Left cardiac atrium (tissue), 4 donors: ENCODE results near the gene SYT15. TPM values are rescaled to one million over a fixed set of nuclear protein-coding genes. Genes with fewer than 3 reads are reported as not detected.

Experiments used
- ATAC-seq, 2 donors: fragments of 200-7000 bp; cut with Tn5 transposase; one replicate each; pipeline ENCODE4 v1.9.1; 2020; ENCODE audit warnings: mild to moderate bottlenecking in 2 of 2, moderate library complexity in 2 of 2
- DNase-seq: peaks from one replicate; pipeline ENCODE4 v3.0.0-alpha.2; 2020
- intact Hi-C, 2 donors: fragments of 100-400 bp; cut with DNase I; formaldehyde crosslinking; loops; one replicate each; pipeline versions ENCODE4 v1.14.1 to v1.15.1; 2022 to 2023
- total RNA-seq, 2 donors: library from RNA; stranded (reverse); fragmentation: NEBNext Ultra II Directional; extraction: Animal tissue kit (Norgen Biotek cat#: 25700); gene quantifications; one replicate each; pipeline ENCODE4 v1.2.1, GENCODE V29; 2021
- donor health status: DM: no; HTN: yes; CAD: no.
- donor health status: DM: no; HTN: yes; CAD: no; lungs with severe emphysema.
- donor health status: DM: yes; HTN: yes; CAD: no.
- donor health status: Dilated cardiomyopathy.

Gene SYT15
- total RNA-seq, 2 donors from 2014 or later: 4.6 to 4.9 TPM

DNA sequence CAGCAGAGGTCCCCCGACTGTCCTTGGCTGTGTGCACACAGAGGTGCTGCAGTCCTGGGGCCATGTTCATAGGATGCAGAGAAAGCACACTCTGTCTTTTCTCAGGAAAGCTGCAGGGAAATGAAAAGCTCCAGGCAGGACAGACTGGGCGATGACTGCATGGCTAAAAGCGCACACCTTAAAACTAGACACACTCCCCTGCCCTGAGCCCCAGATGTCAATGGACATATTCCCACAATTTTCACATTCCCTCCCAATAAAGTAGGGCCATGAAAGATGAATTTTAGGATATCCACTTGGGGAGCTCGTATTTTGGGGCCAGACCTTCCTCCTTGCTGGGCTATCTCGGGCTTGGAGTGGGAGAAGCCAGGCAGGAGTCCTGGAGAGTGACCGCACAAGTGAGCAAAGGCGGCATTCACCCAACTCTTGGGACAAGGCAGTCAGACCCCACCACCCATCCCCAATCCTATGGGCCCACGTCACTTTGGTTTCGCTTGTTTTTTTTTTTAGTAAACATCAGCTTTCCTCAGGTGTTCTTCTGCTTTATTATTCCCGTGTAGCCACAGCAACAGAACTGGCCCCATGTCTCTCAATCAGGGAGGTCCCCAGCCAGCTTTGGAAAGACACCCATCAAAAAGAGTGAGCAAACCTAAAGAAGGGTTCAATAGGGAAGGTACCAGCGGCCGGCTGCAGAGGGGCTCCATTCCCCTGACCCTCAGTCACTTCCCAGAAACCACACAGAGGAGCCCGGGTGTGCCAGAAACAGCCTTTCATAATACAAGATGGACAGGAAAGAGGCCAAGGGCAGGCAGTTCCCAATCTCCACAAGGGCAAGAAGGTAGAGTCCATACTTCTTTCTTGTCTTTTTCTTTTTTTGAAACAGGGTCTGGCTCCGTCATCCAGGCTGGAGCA is 35.2 kb upstream of the SYT15 start:
- peak; percentile 18 for DNase-seq
- ATAC-seq: no peak
- intact Hi-C loops: no loop called here

DNA sequence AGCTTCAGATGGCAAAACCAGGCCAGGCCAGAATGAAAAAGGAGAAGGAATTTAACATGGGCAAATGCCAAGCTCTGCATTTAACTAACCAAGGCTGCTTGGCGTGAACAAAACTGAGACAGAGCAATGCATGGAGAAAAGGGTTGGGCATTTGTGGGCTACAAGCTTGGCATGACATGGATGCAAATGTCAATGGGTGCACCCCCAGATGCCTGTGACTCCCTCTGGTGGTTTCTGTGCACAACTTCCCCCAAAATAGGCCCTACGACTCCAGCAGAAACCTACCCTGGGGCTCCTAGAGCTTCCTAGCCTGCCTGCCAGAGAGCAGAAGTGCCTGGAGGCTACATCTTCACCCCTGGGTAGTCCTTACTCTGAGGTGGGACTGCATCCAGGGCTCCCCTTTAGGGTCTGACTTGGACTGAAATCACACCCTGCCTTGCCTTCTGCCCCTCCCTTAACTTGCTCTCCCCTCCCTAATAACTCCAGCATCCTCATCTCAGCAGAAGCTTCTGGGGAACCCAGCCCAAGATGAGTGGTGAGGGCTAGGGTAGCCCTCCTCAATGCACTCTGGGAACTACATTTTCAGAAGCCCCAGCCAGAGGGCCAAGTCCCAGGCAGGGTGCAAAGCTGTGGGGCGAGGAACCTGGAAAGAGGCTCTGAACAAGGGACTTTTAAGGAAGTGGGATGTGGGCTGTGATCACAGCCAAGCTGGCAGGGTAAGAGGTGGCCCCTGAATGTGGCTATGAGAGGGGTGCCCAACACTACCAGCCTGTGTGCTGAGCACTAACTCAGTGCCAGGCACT is 33.7 kb upstream of the SYT15 start:
- ATAC-seq (no peak), DNase-seq (peak; percentile 9)
- intact Hi-C loops: no loop called here

DNA sequence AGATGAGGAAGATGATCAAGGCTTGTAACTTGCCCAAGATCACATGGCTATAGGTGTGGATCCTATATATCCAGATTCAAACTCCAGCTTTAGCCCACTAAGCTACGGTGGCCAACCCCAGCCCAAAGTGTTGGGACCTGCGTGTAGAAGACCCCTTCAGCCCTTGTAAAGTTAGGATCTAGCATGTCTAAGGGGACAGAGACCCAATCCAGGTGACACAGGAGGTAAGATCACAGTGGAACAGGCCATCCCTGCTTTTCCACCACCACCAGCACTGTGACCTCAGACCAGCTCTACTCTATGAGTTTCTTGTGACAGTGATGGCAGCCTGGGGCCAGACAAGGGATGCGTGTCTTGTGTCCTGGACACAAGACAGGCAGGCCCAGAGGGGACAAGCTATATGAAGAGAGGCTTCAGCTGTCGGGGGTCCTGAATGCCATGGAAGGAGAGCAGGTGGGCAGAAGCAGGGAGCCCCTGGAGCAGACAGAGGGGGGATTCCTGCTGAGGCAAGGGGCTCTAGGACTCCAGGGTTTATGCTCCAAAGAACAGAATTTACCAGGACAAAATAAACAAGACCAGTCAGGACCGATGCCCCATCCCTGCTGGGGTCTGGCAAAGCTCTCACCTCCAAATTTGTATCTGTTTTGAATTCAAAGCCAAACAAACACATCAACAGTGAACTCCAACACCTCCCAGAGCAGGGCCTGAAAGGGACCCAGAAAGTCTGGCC is 32.9 kb upstream of the SYT15 start:
- intact Hi-C loops: no loop called here
- ATAC-seq (no peak), DNase-seq (peak; percentile 5)

DNA sequence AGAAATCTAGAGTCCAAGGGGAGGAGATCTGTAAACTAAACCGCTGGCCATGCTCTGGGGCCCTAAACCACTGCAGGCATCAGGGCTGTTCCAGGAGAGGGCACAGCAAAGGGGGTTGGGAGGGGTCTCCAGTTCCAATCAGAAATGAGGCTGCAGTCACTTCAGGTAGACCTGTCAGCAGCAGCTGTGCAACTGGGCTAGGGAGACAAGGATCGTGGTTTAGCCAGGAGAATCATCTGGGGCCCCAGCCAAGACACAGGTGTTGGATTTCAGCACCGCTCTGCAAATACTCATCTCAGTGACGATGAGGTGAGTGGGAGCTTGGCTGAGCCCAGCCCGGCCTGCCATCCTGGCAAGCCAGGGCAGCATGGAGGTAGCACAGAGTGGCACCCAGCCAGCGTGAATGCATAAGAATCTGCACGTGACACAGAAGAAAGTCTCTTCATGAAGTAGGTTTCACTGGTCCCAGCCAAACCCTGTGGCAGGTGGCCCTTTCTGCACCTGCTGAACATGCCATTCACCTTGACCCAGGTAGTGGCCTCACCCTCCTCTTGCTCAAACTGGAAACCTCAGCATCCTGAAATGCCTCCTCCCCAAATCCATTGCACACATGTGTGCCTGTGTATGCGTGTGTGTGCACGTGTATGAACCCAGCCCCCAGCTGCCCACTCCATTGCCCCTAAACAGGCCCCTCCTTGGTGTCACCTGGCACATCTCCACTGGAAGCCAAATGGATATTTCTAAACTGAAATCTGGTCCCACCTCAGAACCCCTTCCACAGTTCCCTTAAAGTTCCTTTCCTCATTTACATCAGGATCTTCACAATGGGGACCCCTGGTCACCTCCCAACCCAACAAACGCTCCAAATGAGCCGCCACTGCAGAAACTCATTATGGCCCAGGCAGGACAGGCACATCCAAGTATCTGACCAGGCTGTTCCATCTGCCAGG is 32.1 kb upstream of the SYT15 start:
- ATAC-seq (no peak), DNase-seq (peak; percentile 26)
- intact Hi-C loops: no loop called here

DNA sequence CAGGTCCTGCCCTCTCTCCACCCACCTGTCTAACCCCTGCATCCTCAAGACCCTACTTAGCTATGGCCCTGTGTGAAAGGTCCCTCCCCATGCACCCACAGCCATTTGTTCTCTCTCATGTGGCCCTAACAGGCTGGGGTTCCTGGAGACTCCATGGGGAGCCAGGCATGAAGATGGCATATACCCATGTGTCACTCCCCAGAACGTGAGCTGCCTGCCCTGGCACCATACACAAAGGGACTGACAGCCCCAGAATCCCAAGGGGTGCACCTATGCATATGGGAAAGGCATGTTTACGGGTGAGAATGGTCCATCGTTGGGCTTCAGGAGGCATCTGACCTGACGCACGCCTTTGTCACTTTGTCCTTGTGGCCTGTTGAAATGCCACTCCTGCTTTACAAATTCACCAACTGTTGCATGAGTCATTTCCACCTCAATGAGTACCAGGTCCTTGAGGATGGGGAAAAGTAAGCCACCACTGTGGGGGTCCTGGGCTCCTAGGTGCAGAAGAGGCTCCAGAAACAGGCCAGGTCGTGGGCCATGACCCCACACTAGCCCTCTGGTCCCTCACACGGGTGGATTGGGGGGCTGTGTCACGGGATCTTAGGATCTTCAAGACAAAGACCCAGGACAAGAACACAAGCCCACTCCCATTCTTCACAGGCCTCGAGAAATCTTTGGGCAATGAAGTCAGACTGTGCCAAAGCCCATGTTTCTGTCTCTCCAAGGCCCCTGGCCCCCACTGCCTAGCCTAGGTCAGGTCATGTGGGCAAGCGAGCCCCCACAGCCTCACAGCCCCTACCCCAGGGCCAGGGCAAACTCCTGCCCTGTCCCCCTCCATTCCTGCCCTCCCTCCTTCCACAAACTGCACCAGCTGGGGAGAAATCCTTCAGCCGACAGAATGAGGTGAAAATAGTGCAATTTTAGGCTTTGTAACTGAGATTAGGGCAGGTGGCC is 31.1 kb upstream of the SYT15 start:
- ATAC-seq: no peak
- intact Hi-C loops: no loop called here
- DNase-seq: no peak

DNA sequence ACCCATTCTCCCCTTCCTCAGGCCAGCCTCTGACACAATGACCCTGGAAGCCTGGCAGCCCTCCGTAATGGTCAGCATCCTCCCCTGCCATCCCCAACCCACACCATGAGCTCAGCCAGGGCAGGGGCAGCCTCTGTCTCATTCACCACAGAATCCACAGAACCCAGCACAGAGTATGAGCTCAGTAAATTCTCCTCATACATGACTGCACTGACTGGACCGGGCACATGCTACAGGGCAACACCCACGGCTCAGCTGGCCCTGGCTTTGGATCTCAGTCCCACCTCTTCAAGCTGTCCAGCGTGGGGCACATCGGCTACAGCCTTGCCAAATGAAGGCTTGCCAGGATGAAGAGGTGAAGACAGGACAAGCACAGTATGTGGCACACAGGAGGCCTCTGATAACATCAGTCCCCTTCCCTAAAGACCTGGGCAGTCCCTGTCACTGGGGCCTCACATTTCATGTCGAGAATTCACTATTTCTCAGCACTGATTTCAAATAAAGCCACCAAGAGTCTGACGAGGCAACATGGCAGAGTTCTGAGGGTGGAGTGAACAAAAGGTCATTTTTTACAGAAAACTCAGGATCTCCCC is 30.3 kb upstream of the SYT15 start:
- peak in 1 of 2 donors; percentile 23 for ATAC-seq
- DNase-seq: no peak
- intact Hi-C loops: no loop called here

DNA sequence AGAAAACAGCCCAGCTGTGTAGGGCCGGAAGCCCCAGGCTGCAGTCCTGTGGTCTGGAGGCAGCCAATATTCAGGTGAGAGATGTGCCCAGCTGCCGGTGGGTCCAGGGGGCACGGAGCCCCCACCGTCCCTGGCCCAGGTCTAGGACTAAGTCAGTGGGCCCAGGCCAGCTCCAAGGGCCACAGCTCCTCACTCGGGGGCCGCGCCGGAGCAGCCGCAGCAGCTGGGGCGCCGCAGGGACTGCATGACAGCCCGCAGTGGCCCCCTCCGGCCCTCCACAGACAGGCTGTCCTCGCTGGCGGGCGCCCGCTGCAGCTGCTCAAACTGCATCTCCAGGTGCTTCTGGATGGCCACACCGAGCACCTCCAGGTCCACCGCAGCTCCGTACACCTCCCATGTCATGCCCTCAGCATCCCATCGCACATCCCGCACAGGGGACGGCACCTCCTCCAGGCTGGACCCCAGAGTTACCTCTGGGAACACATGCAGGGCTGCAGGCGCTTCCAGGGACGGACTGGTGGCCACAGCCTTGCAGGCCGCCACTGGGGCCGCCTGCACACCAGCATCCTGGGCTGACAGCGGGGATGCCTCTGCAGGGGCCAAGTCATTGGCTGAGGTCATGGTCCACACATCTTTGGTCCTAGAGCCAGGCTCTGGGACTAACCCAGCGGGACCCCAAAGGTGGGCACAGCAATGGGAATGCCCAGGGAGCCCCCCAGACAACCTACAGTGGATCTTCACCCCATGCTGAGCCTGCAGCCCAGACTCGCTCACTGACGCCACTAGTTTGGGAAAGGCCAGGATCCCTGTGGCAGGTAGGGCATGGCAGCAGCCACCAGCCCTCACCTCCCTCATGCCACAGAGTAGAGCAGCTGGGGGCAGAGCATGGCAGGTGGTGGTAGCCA is 29.5 kb upstream of the SYT15 start:
- ATAC-seq: no peak
- intact Hi-C loops: no loop called here
- peak; percentile 11 for DNase-seq

DNA sequence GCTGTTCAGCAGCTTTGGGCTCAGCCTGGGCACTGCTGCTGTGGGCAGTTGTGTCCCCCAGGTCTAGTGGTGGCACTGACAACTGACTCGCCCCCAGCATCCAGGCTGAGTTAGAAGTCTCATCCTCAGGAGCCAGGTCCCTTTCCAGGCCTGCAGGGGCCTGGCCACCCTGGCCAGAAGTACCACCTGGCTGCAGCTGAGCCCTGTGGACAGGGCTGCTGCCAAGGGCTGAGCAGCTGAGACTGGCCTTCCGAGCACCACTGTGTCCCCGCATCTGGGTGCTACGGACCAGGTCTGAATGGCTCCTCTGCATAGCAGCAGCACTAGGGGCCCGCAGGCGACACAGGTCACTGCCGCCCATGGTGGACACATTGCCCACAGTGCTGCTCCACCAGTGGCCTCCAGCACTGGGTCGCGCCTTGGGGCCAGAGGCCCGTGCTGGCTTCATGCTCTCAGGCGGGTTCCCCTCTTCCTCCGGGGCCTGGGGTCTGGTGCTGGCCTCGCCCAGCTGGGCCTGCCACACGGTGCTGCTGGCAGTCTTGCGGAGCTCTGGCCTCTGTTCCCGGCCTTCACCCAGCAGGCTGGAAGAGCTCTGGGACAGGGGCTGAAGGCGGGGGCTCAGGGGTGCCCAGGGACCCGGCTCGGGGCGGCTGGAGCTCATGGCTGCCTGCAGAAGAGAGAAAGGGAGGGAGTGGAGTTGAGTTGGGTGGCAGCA is 28.7 kb upstream of the SYT15 start:
- intact Hi-C loops: no loop called here

DNA sequence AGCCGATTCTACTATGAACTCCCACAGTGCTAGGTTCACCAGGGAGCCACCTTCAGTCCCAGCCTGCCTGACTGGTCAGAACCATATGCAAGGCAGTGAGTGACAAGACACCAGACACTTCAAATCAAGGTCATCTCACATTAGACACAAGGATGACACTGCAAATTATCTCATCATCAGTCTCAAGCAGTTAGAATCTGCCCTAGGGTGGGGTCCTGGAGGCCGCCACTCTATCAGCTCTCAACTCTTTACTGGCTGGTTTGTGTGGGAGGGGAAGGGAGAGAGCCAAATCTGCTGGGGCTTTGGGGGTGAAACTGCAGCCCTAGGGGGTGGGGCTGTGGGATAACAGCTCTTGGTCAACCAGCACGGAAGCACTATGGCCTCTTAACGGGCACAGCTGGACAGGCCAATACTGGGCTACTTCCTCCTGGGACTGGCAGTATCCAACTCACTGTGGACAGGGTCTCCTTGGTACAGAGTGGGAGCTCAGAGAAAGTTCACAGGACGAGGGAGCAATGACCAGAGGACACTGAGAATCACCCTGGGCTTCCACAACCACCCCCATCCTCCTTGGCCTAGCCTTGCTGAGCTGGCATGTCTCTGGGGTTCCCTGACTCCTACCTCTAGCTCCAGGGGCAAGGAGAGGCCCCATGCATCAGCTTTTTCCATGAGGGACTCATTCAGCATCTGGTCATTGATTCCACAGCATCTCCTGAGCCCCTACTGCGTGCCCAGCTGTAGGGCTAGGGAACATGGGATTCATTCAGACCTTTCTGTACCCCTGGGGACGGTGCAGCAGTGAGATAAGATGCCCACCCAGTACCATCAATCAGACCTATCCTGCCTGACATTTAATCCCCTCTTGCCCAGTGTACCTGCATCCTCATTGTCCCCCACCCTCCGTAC is 27.9 kb upstream of the SYT15 start:
- intact Hi-C loops: no loop called here
- DNase-seq: peak; percentile 11
- ATAC-seq: no peak

More for the DNA sequence above, 28.7 kb upstream of the SYT15 start:
- DNase-seq: peak; percentile 23
- ATAC-seq: no peak

DNA sequence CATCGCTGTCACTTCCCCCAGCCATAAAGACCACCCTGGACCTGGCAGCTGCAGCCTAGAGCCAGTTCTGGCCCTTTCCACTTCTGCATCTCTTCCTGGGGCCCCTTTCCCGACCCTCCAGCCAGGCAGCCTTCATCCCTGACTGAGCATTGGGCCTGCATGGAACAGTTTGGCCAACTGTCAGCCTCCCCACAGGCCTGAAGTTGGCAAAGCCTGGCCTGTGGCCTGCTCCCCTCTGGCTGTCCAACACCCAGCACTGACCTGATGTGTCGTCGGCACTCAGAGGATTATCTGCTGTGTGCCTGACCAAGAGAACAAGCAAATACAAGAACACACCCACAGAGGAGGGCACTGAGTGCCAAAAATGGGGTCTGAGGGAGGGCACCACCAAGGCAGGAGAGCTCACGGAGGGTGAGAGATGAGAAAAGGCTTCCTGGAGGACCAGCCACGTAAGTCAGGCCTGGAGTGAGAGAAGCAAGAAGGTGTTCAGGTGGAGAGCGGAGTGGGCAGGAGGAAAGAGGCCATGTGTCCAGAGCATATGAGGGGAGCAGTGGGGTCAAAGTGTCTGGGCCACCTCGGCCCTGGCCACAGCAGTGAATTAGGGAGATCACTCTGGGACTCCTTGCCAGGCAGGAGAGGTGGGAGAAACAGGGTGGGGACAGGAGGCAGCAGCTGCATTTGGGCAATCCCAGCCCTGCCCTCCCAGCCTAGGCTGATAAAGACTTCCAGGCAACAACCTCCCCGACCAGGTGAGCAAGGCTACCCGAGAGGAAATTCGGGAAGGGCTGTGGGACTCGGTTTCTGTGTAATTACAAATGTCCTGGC is 27.0 kb upstream of the SYT15 start:
- ATAC-seq (peak in 1 of 2 donors; percentile 29), DNase-seq (peak; percentile 25)
- intact Hi-C loops: no loop called here

DNA sequence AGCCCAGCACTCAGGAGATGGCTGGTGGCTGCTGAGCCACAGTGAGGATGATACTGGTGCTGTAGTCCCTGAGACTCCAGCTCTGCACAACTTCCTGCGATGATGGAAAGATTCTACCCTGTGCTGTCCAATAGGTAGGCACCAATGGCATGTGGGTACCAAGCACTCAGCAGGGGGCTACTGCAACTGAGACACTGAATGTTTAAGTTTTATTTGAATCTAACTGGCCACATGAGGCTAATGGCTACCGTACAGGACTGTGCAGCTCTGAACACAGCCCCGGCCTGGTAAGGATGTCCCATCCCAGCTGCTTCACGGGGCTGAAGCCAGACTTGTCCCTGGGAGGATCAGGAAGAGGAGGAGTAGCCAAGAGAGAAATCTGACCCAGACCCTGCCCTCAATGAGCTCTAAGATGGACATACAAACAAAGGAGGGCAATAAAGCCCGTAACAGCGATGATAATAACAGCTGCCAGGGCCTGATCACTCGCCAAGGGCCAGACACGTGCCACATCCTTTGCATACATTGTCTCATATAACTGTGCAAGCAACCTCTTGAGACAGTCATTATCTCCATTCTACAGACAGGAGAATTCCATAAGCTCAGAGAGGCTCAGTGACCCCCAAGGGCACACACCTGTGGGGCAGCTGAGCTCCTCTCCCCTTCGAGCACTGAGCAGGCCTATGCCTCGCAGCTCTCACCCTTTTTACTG is 26.2 kb upstream of the SYT15 start:
- ATAC-seq (no peak), DNase-seq (no peak)
- intact Hi-C loops: no loop called here

DNA sequence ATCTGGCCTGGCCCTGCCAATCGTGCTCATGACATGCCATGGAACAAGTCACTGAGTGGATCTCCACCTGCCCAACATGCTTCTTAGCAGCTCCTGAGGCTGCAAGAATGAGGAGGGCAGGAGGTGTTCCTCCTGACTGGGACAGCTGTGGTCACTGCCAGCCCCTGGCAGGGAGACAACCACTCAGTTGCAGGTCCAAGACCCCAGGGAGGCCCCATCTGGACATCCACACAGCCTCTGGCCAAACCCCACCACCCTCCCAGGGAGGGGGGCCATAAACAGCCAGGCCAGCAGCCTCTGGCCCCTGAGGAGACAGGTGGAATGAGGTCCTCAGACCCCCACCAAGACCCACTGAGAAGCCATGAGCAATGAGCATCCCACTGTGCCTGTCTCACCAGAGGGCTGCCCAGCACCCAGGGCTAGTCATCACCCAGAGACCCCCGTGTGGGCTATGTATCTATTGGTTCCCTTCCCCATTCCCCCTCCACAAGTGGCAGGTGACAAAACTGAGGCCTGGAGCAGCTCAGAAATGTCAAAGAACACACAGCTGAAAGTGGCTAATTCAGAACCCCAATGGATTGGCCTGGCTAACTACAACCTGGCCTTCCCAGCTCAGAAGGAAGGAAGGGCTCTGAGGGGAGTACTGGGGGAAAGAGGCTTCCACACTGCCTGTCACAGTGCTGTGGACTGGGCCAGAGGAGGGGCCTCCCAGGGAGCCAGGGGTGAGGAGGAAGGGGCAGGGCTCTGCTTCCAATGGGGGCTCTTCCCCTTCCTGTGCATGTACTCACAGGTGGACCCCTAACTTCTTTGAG is 25.5 kb upstream of the SYT15 start:
- intact Hi-C loops: no loop called here
- DNase-seq (peak; percentile 20), ATAC-seq (no peak)
